HepG2 (cell line): ENCODE measurements around the gene DACH2.

Source experiments
- AGO2 ChIP-seq: fragments of 200-400 bp; formaldehyde crosslinking; optimal IDR thresholded peaks from 2 replicates; pipeline ENCODE3; 2017; ENCODE audit warnings: mild to moderate bottlenecking, low read depth, low read length, moderate library complexity
- CBX5 ChIP-seq: sonication (generic); formaldehyde crosslinking; IDR thresholded peaks from 2 replicates; pipeline ENCODE4 v1.4.0; 2020; ENCODE audit warnings: missing genetic modification reagents, borderline replicate concordance
- CHCHD3 ChIP-seq: sonication (generic); formaldehyde crosslinking; IDR thresholded peaks from 2 replicates; pipeline ENCODE4 v1.8.0; 2022; ENCODE audit warnings: mild to moderate bottlenecking, missing genetic modification reagents, moderate library complexity
- CTCF ChIP-seq: sonication (generic); formaldehyde crosslinking; IDR thresholded peaks from 2 replicates; pipeline ENCODE4 v1.5.0; 2020; ENCODE audit warnings: mild to moderate bottlenecking, missing genetic modification reagents, moderate library complexity
- ELF3 ChIP-seq: IDR thresholded peaks from 2 replicates; pipeline ENCODE4 v1.6.1; 2016; ENCODE audit warnings: missing genetic modification reagents, missing compliant biosample characterization
- EZH2 ChIP-seq: conservative IDR thresholded peaks from 2 replicates; pipeline ENCODE4 v1.6.1; 2012; ENCODE audit warnings: mild to moderate bottlenecking, low read depth, low read length, moderate library complexity
- KDM5B ChIP-seq: sonication (generic); formaldehyde crosslinking; IDR thresholded peaks from 2 replicates; pipeline ENCODE4 v1.4.0; 2020; ENCODE audit warnings: missing genetic modification reagents, mild to moderate bottlenecking, borderline replicate concordance
- MXI1 ChIP-seq: IDR thresholded peaks from 3 replicates; pipeline ENCODE4 v1.6.1; 2012; ENCODE audit warnings: low read depth, low read length, inconsistent platforms, borderline replicate concordance
- NPAS2 ChIP-seq: sonication (generic); formaldehyde crosslinking; IDR thresholded peaks from 2 replicates; pipeline ENCODE4 v1.8.0; 2022; ENCODE audit warnings: mild to moderate bottlenecking, missing genetic modification reagents, borderline replicate concordance
- SMC3 ChIP-seq: IDR thresholded peaks from 2 replicates; pipeline ENCODE4 v1.6.1; 2011; ENCODE audit warnings: low read length, improper control_type of control experiment
- SRY ChIP-seq: sonication (generic); formaldehyde crosslinking; IDR thresholded peaks from 2 replicates; pipeline ENCODE4 v1.8.0; 2022; ENCODE audit warnings: mild to moderate bottlenecking, missing genetic modification reagents
- ZFP1 ChIP-seq: IDR thresholded peaks from 2 replicates; pipeline ENCODE4 v1.6.1; 2016
- ZNF274 ChIP-seq: sonication (generic); formaldehyde crosslinking; IDR thresholded peaks from 2 replicates; pipeline ENCODE4 v1.5.1; 2020; ENCODE audit warnings: mild to moderate bottlenecking, missing genetic modification reagents

GRCh38 chrX:86178906-86179305 is 30.7 kb downstream of the DACH2 start:
- no peak for TF ChIP-seq CTCF (CRISPR knock-in tag)
- no peak for TF ChIP-seq EZH2
- TF ChIP-seq ZFP1: no peak
- TF ChIP-seq AGO2: no peak
- no peak for TF ChIP-seq ZNF274 (CRISPR knock-in tag)
- no peak for TF ChIP-seq ELF3
- no peak for TF ChIP-seq SMC3
- TF ChIP-seq SRY: no peak
- TF ChIP-seq KDM5B: no peak
- no peak for TF ChIP-seq NPAS2 (CRISPR knock-in tag)
- no peak for TF ChIP-seq MXI1
- no peak for TF ChIP-seq CHCHD3 (CRISPR knock-in tag)
- no peak for TF ChIP-seq CBX5 (CRISPR knock-in tag)
